ENCODE results near the gene ADAMTS15. TPM values are rescaled to one million over a fixed set of nuclear protein-coding genes. Genes with fewer than 3 reads are reported as not detected.

ADAMTS15 gene
- total RNA-seq, 2 donors from 2014 or later, result 0.59 to 1.5 TPM

- TF ChIP-seq POLR2AphosphoS5 (IDR thresholded peaks at IDR 0.05), result no peak
- no peak for TF ChIP-seq POLR2A (IDR thresholded peaks at IDR 0.05)
- DNase-seq (ENCODE audit: low spot score), result no peak
- WGBS, result 93% methylated on average over 14 of the region's 14 CpGs
Measured at GRCh38 chr11:130485983-130486382, 37.5 kb downstream of the ADAMTS15 start.

DNA sequence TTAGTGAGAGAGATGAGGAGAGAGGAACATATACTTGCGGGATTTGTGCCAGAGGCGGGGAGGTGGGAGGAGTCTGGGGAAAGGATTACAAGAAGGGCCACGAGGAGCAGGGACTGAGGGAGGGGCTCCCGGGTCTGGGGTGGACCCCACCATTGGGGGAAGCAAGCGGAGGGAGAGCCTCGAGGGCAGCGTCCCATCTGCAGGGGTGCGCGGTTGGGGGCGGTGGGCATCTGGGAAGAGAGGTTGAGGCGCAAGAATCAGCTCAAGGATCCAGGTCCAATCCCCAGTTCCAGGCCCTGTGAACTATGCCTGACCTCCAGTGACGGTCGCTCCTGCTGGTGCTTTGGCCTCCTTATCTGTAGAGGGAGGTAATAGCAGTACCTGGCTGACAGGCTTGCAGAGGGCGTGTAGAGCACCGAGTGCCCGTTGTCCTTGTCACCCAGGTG lies 38.0 kb downstream of the ADAMTS15 start:
- no peak for DNase-seq (ENCODE audit: low spot score)
- Histone ChIP-seq H3K4me3 (no peak overlapping the region), H3K27me3 (replicated peaks; ENCODE audit: insufficient read depth) (no peaks in the 10 kb centered on the region), H3K9me3 (no peaks in the 10 kb centered on the region), H3K27ac (no peak overlapping the region), H3K4me1 (replicated peaks) (no peaks in the 10 kb centered on the region), H3K36me3 (no peaks in the 10 kb centered on the region)
- intact Hi-C loops (cut with DNase I), result no loop called here
- no peak for TF ChIP-seq POLR2AphosphoS5 (IDR thresholded peaks at IDR 0.05)
- TF ChIP-seq, protein P1, sequence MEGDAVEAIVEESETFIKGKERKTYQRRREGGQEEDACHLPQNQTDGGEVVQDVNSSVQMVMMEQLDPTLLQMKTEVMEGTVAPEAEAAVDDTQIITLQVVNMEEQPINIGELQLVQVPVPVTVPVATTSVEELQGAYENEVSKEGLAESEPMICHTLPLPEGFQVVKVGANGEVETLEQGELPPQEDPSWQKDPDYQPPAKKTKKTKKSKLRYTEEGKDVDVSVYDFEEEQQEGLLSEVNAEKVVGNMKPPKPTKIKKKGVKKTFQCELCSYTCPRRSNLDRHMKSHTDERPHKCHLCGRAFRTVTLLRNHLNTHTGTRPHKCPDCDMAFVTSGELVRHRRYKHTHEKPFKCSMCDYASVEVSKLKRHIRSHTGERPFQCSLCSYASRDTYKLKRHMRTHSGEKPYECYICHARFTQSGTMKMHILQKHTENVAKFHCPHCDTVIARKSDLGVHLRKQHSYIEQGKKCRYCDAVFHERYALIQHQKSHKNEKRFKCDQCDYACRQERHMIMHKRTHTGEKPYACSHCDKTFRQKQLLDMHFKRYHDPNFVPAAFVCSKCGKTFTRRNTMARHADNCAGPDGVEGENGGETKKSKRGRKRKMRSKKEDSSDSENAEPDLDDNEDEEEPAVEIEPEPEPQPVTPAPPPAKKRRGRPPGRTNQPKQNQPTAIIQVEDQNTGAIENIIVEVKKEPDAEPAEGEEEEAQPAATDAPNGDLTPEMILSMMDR (IDR thresholded peaks at IDR 0.05), result no peak
- no peak for TF ChIP-seq POLR2A (IDR thresholded peaks at IDR 0.05)
- 85% methylated on average over 16 of the region's 16 CpGs for WGBS

More at GRCh38 chr11:130485983-130486382, 37.5 kb downstream of the ADAMTS15 start:
- no peaks in the 10 kb centered on the region for H3K9me3 ChIP-seq
- no peaks in the 10 kb centered on the region for H3K27me3 ChIP-seq (replicated peaks; ENCODE audit: insufficient read depth)
- H3K27ac ChIP-seq, result no peak overlapping the region
- intact Hi-C loops (cut with DNase I), result no loop called here
- H3K36me3 ChIP-seq, result no peaks in the 10 kb centered on the region
- no peak overlapping the region for H3K4me3 ChIP-seq
- H3K4me1 ChIP-seq (replicated peaks), result no peaks in the 10 kb centered on the region

- no peak overlapping the region for H3K4me3 ChIP-seq
- H3K36me3 ChIP-seq, result no peaks in the 10 kb centered on the region
- intact Hi-C loops (cut with DNase I), result no loop called here
- H3K9me3 ChIP-seq, result no peaks in the 10 kb centered on the region
- no peak for DNase-seq (ENCODE audit: low spot score)
- H3K27me3 ChIP-seq (replicated peaks; ENCODE audit: insufficient read depth), result no peaks in the 10 kb centered on the region
- TF ChIP-seq POLR2AphosphoS5 (IDR thresholded peaks at IDR 0.05) (no peak), POLR2A (IDR thresholded peaks at IDR 0.05) (no peak)
- TF ChIP-seq, protein P1 (IDR thresholded peaks at IDR 0.05), result no peak
- 89% methylated on average over 28 of the region's 28 CpGs for WGBS
- H3K27ac ChIP-seq, result no peak overlapping the region
- H3K4me1 ChIP-seq (replicated peaks), result no peaks in the 10 kb centered on the region
Measured at GRCh38 chr11:130486987-130487923, 38.8 kb downstream of the ADAMTS15 start.

DNA sequence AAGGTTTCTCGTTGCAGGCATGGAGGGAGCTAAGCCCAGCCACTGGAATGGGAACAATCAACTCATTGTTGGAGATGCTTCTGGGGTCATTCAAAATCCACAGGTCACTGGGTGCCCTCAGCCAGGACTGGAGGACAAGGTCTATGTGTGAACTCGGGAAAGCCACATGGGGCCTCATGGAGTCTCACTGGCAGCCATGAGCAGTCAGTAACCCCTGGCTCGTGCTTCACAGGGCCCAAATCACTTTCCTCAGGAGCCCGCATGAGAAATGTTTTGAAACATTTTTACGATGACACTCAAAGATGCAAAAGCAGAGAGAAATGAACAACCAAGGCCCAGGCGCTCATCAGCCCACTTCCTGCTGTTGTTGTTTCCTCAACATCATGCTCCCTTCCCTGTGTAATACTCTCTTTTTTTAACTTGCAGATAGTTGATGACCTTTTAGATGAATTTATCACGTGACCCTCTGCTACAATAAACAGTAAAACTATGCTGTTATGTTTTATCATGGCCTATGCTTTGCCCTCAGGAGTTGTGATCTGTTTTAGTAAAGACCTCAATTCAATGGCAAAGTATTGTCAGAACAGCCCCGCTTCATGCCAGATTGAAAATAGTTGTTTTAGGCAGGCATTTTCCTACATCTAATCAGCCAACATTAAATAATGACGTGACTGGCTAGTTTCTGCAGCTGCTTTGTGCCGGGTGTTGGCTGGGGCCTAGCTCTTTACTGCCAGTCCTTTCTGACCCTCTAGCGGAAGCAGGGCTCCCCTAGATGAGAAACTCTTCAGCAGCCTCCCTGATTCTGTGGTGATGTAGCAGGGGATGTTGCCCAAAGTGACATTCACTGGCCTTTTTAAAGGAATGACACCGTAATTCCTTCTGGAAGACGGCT lies 39.7 kb downstream of the ADAMTS15 start:
- H3K9me3 ChIP-seq, result no peaks in the 10 kb centered on the region
- TF ChIP-seq, protein P1 (IDR thresholded peaks at IDR 0.05), result no peak
- TF ChIP-seq POLR2A (IDR thresholded peaks at IDR 0.05), result no peak
- no peak for TF ChIP-seq POLR2AphosphoS5 (IDR thresholded peaks at IDR 0.05)
- intact Hi-C loops (cut with DNase I), result no loop called here
- no peak overlapping the region for H3K27ac ChIP-seq
- no peaks in the 10 kb centered on the region for H3K4me1 ChIP-seq (replicated peaks)
- no peaks in the 10 kb centered on the region for H3K36me3 ChIP-seq
- H3K4me3 ChIP-seq, result no peak overlapping the region
- no peak for DNase-seq (ENCODE audit: low spot score)
- 87% methylated on average over 13 of the region's 13 CpGs for WGBS
- no peaks in the 10 kb centered on the region for H3K27me3 ChIP-seq (replicated peaks; ENCODE audit: insufficient read depth)
